Parathyroid adenoma (tissue), 2 donors: ENCODE measurements around the gene ARHGAP42.

Experiments used
- H2AFZ ChIP-seq: fragments of 300-600 bp; sonication (generic); one replicate; pipeline ENCODE4 v1.7.0; 2017; ENCODE audit warnings: antibody characterized with exemption, mild to moderate bottlenecking
- H3K27ac ChIP-seq: fragments of 300-600 bp; sonication (generic); one replicate; pipeline ENCODE4 v1.7.0; 2017
- H3K27me3 ChIP-seq: fragments of 300-600 bp; sonication (generic); one replicate; pipeline ENCODE4 v1.7.0; 2017; ENCODE audit warnings: low read length; ENCODE audit not compliant: control insufficient read depth, insufficient read depth
- H3K36me3 ChIP-seq: fragments of 300-600 bp; sonication (generic); one replicate; pipeline ENCODE4 v1.7.0; 2017; ENCODE audit warnings: low read length; ENCODE audit not compliant: control insufficient read depth, insufficient read depth
- H3K4me1 ChIP-seq: fragments of 300-600 bp; sonication (generic); one replicate; pipeline ENCODE4 v1.7.0; 2017; ENCODE audit warnings: control low read depth
- H3K4me2 ChIP-seq: fragments of 300-600 bp; sonication (generic); one replicate; pipeline ENCODE4 v1.7.0; 2017; ENCODE audit warnings: low read length
- H3K4me3 ChIP-seq: fragments of 300-600 bp; sonication (generic); one replicate; pipeline ENCODE4 v1.7.0; 2017; ENCODE audit warnings: low read depth, low read length
- H3K79me2 ChIP-seq: fragments of 300-600 bp; sonication (generic); one replicate; pipeline ENCODE4 v1.7.0; 2017; ENCODE audit warnings: control low read depth
- H3K9ac ChIP-seq: fragments of 300-600 bp; sonication (generic); one replicate; pipeline ENCODE4 v1.7.0; 2017; ENCODE audit warnings: mild to moderate bottlenecking
- H3K9me3 ChIP-seq: fragments of 300-600 bp; sonication (generic); one replicate; pipeline ENCODE4 v1.7.0; 2017; ENCODE audit warnings: low read length; ENCODE audit not compliant: control insufficient read depth
- TF ChIP-seq, protein P1 (sequence below): fragments of 300-600 bp; sonication (generic); IDR thresholded peaks from one replicate; pipeline ENCODE4 v1.7.0; 2017; ENCODE audit warnings: antibody characterized with exemption, mild to moderate bottlenecking
- donor health status: primary hyperparathyroidism.

The ARHGAP42 gene

DNA sequence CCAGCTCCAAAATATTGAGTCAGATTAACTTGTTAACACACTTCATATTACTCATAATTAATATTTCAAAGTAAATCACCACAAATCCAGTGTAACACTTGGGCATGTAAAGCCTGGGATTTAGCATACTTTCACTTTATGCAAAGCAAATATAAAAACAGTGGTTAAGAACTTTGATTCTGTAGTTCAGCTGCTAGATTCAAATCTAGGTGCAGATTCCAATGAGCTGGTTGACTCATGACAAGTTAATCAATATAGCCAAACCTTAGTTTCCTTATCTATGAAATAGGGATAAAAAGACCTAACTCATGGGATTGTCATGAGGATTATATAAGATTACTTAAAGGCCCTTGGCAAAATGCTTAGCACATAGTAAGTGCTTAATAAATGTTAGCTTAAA lies 45.9 kb downstream of the ARHGAP42 start:
- Histone ChIP-seq H3K9me3 (no peaks in the 10 kb centered on the region), H3K9ac (no peak overlapping the region), H3K27me3 (no peaks in the 10 kb centered on the region), H3K4me3 (no peak overlapping the region), H3K4me2 (no peak overlapping the region), H3K36me3 (no peaks in the 10 kb centered on the region), H3K4me1 (peaks cover 5% of the 10 kb centered on the region), H3K27ac (no peak overlapping the region), H2AFZ (no peak overlapping the region), H3K79me2 (no peaks in the 10 kb centered on the region)
- TF ChIP-seq, protein P1, sequence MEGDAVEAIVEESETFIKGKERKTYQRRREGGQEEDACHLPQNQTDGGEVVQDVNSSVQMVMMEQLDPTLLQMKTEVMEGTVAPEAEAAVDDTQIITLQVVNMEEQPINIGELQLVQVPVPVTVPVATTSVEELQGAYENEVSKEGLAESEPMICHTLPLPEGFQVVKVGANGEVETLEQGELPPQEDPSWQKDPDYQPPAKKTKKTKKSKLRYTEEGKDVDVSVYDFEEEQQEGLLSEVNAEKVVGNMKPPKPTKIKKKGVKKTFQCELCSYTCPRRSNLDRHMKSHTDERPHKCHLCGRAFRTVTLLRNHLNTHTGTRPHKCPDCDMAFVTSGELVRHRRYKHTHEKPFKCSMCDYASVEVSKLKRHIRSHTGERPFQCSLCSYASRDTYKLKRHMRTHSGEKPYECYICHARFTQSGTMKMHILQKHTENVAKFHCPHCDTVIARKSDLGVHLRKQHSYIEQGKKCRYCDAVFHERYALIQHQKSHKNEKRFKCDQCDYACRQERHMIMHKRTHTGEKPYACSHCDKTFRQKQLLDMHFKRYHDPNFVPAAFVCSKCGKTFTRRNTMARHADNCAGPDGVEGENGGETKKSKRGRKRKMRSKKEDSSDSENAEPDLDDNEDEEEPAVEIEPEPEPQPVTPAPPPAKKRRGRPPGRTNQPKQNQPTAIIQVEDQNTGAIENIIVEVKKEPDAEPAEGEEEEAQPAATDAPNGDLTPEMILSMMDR = no peak

DNA sequence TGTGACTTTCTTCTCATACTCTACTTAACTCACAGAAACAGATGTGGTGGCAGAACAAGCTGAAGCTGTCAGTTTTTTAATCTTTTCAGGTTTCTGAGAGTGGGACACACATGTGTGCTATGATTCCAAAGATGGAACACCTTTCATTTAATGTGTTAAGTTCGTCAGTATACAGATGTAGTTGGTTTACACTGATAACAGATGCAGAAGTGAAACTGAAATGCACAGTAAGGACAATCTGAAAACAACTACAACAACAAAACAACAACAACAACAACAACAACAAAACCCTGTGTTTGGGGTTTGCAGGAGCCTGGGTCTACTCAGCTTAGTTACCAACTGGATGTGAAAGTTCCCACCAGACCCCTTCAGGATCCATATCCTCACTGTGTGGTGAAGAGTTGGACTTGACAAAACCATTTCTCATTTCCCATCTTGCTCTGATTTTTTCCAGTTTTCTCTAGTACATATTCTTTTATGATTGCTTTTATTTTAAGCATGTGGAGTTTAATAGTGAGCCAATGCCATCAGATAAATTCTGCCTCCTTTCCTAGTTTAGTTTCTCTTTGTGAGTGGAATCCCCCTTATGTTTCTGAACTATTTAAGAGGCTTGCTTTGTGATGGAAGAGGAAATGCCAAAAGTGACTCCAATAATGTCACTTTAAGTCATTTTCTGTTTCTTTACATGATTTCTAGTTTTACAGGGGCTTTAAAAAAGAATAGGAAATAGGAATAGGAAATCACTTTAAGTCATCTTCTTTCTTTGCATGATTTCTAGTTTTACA lies 47.8 kb downstream of the ARHGAP42 start:
- H3K4me2 ChIP-seq = no peak overlapping the region
- no peak overlapping the region for H3K27ac ChIP-seq
- TF ChIP-seq, protein P1 = no peak
- H3K4me1 ChIP-seq = peaks cover 5% of the 10 kb centered on the region
- no peak overlapping the region for H2AFZ ChIP-seq
- no peaks in the 10 kb centered on the region for H3K36me3 ChIP-seq
- no peaks in the 10 kb centered on the region for H3K27me3 ChIP-seq
- H3K9ac ChIP-seq = no peak overlapping the region
- H3K9me3 ChIP-seq = no peaks in the 10 kb centered on the region
- H3K4me3 ChIP-seq = no peak overlapping the region
- no peaks in the 10 kb centered on the region for H3K79me2 ChIP-seq

DNA sequence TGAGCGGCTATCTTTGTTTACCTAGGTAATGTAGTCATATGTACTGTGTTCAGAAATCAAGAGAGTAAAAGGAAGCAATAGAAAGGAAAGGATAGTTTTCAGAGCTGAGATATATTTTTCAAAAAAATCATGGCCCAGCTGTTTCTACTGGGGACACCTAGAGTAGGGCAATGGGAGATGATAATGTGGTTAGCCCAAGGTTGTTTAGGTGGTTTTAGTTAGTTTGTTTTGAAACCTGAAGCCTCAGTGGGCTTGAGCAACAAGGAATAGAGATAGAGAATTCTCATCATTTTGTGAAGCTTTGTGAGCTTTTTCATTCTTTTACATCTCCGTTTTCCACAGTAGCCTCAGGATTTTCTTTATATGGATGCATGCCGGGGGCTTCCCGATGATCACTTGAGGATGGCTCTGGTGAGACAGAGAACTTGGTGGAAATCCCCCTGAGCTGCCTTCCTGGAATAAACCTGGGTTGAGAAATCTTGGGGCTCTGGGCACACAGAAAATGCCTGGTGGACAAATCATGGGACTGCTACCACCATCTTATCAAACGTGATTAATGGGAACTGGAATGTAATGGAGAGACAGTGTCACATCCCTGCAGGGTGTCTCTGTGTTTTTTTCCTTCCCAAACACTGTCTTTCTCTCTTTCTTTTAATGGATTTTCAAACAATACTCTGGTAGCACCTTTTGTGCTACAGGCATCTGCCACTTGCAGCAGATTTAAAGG lies 49.0 kb downstream of the ARHGAP42 start:
- Histone ChIP-seq H3K27ac (no peak overlapping the region), H3K4me3 (no peak overlapping the region), H3K9me3 (no peaks in the 10 kb centered on the region), H3K4me1 (peaks cover 11% of the 10 kb centered on the region), H3K4me2 (no peak overlapping the region), H2AFZ (no peak overlapping the region), H3K79me2 (no peaks in the 10 kb centered on the region), H3K36me3 (no peaks in the 10 kb centered on the region), H3K27me3 (no peaks in the 10 kb centered on the region), H3K9ac (no peak overlapping the region)
- TF ChIP-seq, protein P1 = no peak

DNA sequence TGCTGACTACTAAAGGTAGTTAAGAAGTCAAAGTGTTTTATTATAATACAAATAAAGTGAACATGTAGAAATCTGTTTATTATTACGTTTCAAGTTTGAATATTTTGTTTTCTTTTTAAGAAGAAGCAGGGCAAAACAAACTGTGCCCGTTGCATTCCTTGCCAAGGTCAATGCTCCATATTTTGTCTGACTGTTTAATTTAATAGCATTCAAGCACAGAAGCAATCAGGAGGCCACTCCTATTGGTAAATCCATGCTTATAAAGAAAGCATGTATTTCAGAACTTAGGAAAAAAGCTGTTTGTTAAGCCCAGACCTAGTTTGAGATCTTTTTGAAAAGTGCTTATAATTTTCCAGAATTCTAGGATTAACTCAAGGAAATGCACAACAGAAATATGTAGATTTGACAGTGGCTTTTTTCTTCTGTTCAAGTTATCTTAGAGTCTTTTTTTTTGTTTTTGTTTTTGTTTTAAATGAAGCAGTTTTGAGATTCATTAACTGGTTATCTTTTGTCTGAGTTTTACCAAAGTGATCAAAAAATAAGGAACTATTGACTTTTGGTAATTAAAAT lies 51.7 kb downstream of the ARHGAP42 start:
- Histone ChIP-seq H3K9me3 (no peaks in the 10 kb centered on the region), H3K4me1 (peaks cover 14% of the 10 kb centered on the region), H3K9ac (no peak overlapping the region), H3K79me2 (no peaks in the 10 kb centered on the region), H3K27ac (peak overlapping the region; percentile 56), H3K36me3 (no peaks in the 10 kb centered on the region), H3K4me3 (no peak overlapping the region), H3K27me3 (no peaks in the 10 kb centered on the region), H3K4me2 (no peak overlapping the region), H2AFZ (no peak overlapping the region)
- TF ChIP-seq, protein P1 = no peak
